Activated T-cell treated with anti-CD3 and anti-CD28 coated beads for 48 hours (primary cell): ENCODE measurements around the gene SORL1.
"Not testable (repeated sequence)": the region's sequence is repeated elsewhere in the genome, so short reads cannot be mapped to it uniquely, and the experiment has no call there.

ENCODE experiments used
- DNase-seq: peaks from one replicate; pipeline ENCODE4 v3.0.0-alpha.2; 2020; ENCODE audit warnings: low read depth

Gene SORL1

GRCh38 chr11:121451986-121452608 lies at the start of gene SORL1:
Gene SORL1, plus strand, starts transcription at chr11:121452314. Its CDS starts 18 bp downstream, at chr11:121452332.
- peak; percentile 78 for DNase-seq

GRCh38 chr11:121405646-121406045 lies 46.5 kb upstream of the SORL1 start:
- no peak for DNase-seq

DNA sequence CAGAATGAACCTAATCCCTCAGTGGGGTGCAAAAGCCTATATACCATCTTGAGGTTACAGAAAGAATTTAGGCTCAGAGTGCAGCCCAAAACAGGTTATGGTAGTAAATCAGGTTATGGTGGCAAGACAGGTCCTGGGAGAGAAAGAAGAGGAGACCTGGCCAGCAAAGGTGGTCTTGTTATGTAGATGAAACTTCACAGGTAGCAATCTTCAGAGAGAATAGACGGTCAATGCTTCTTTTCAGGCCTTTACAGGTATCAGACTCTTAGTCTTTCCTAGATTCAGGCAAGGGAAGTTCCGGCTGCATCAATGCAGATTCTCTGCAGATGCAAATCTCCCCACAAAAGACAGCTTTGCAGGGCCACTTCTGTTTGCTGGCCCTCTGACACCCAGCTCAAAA lies 45.8 kb upstream of the SORL1 start:
- no peak for DNase-seq

DNA sequence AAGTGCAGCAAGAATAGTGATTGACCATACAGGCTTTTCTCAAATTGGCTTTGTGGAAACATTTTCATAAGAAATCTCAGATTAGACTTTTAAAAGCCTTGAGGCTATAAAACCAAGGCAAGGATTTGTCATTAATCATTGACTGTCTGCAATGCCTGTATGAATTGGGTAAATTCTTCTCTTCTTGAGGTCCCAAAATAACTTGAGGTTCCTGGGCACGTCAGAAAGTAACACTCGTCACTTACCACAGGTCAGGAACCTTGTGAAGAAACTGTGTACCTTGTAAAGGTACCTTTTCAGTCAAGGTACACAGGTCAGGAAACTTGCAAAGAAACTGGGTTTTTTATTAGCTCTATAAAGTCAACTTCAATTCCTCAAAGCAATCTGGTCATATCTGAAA lies 43.3 kb upstream of the SORL1 start:
- no peak for DNase-seq

DNA sequence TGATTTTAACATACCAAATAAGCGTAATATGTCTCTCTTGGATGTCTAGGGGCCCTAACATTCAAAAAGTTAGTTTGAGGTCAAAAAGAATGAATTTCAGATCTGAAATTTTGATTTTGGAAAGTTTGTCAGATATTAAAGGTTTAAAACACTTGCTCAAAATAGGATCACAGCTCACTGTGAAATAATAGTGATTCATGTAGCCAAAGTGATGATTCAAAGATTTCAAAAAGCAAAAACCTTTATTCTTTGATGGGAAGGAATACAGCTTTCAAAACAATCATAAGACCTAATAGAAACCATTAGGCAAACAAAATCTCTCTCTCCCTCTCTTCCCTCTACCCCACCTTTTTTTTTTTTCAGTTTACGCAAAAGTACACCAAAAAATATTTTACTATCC lies 42.1 kb upstream of the SORL1 start:
- DNase-seq = not testable (repeated sequence)

GRCh38 chr11:121411330-121411729 lies 40.8 kb upstream of the SORL1 start:
- DNase-seq = not testable (repeated sequence)

DNA sequence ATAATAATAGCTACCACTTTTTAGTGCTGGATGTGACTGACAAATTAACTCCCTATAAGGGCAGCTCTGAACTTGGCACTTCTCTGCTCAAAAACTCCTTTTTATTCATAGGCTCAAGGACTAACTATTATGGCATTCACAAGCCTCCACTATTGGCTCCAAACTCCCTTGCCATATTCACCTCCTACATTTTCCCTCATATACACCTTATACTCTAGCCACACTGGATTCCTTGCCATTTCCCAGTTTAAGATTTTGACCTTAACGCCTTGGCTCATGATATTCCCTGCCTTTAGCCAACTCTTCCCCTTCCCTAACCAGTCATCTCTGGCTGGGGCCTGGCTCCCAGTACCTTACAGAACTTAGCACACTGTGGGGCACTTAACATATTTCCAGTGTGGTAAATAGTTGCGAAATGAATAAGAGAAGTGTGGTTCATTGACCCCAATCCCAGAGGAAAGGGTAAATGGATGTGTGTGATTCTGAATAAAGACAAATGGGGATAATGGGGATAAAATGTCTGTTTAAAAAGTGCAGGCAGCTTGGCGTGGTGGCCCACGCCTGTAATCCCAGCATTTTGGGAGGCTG lies 40.0 kb upstream of the SORL1 start:
- DNase-seq = no peak

- DNase-seq = no peak
Observed at GRCh38 chr11:121412711-121413415, 39.3 kb upstream of the SORL1 start.

- no peak for DNase-seq
Observed at GRCh38 chr11:121414141-121414913, 37.8 kb upstream of the SORL1 start.

DNA sequence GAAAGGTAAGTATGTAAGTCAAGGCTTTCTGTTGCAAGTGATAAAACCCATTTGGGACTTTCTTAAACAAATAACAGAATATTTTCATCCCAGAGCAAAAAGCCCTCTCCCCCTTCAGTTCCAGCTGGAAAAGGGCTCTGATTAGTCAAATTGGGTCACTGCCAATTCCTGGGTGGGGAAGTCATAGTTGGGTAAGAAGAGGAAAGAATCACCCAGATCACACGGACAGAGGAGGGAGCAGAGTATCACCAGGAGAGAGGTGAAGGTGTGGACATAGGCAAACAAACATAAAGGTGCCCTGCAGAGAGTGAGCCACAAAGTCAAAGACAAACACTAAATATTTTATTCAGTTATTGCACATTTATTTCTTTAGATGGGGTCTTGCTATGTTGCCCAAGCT lies 36.3 kb upstream of the SORL1 start:
- DNase-seq = no peak

DNA sequence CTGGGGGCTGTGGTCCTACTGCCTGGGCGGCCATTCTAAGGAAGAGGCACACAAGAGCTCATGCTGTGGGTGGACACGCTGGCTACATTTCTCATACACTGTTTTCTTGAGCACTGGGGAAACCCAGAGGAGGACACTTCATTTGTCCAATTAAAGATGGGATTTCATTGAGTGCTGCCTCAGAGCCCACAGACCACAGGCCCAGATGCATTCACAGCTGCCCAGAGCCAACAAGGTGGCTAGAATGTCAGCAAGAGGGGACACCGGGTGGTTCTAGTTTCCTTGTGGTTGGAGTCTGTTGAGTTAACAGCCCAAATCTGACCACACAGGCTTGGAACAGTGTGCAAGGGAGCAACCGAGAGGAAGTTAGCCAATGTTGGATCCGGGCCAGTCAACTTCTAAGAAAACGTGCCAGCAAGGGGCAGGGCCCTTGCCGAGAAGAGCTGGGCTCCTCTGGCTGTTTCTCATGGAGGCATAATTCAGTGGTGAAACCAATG lies 35.0 kb upstream of the SORL1 start:
- peak; percentile 50 for DNase-seq

DNA sequence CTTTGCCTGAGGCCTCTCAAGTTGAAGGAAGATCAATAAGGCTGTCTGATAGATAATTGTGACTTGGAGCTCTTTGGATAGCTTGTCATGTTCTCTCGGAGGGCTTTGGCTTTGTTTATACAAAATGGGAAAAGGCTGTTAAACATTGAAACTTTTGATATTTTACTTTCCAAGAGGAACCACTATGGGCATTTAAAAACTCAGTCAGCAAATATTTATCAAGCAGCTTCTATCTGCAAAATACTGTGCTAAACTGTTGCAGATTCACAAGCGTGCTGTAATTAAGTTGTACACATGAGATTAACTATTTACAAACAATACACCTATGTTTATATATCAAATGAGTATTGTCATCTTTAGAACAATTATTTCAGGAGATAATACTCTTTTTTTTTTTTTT lies 34.5 kb upstream of the SORL1 start:
- DNase-seq = no peak

GRCh38 chr11:121418625-121419114 lies 33.4 kb upstream of the SORL1 start:
- DNase-seq = no peak

- no peak for DNase-seq
Observed at GRCh38 chr11:121419836-121420235, 32.3 kb upstream of the SORL1 start.

GRCh38 chr11:121420398-121420797 lies 31.7 kb upstream of the SORL1 start:
- no peak for DNase-seq

GRCh38 chr11:121421149-121421901 lies 30.8 kb upstream of the SORL1 start:
- no peak for DNase-seq

DNA sequence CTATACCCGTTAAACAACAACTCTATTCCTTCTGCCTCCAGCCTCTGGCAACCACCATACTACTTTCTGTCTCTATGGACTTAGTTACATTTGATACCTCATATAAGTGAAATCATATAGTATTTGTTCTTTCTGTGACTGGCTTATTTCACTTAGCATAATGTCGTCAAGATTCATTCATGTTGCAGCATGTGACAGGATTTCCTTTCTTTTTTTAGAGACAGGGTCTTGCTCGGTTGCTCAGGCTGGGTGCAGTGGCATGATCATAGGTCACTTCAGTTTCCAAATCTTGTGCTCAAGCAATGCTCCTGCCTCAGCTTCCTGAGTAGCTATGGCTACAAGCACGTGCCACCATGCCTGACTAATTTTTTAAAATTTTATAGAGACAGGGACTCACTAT lies 29.4 kb upstream of the SORL1 start:
- no peak for DNase-seq

DNA sequence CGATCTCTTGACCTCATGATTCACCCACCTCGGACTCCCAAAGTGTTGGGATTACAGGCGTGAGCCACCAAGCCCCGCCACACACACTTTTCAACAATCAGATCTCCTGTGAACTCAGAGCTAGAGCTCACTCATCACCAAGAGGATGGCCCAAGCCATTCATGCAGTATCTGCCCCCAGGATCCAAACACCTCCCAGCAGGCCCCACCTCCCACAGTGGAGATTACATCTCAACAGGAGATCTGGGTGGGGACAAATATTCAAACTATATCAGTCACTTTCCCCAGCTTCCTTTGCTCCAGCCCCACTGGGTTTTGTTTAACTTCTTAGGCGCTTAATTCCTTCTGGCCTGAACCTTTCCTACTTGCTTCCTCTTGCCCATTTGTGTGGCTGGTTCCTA lies 26.3 kb upstream of the SORL1 start:
- no peak for DNase-seq

- peak; percentile 60 for DNase-seq
Observed at GRCh38 chr11:121426476-121427399, 25.4 kb upstream of the SORL1 start.

DNA sequence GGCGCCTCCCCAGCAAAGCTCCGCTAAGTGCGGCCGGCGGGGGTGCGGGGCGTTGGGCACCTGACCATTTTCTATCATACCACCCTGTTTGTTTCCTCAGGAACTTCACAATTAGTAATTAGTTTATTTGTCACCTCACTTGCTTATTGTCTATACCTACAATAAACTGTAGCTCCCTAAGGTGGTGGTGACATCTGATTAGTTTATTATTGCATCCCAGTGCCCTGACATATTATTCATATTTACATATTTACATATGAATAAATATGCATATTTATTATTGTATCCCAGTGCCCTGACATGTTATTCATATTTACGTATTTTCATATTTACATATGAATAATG lies 24.7 kb upstream of the SORL1 start:
- DNase-seq = no peak

DNA sequence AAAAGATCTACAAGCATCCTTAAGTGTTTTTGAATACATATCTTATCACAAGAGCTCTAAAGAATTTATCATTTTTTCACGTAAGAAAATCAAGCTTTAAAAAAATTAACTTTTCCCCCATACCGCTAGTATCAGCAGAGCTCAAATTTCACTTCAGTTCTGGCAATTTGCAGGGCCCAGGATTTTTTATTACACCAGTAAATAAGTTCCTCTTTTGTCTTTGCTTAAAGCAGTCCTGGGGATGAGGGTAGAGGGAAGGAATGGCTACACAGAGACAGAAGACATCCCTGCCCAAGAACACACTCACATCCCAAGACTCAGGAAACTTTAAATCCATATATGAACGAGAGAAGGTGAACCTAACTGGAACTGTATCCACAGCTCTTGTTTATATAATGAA lies 22.6 kb upstream of the SORL1 start:
- no peak for DNase-seq
